SW480 (cell line): ENCODE data around the gene CNN2.

Experiments used
- DNase-seq: peaks from one replicate; pipeline ENCODE4 v3.0.0-alpha.2; 2016; ENCODE audit warnings: low spot score

The CNN2 gene

DNA sequence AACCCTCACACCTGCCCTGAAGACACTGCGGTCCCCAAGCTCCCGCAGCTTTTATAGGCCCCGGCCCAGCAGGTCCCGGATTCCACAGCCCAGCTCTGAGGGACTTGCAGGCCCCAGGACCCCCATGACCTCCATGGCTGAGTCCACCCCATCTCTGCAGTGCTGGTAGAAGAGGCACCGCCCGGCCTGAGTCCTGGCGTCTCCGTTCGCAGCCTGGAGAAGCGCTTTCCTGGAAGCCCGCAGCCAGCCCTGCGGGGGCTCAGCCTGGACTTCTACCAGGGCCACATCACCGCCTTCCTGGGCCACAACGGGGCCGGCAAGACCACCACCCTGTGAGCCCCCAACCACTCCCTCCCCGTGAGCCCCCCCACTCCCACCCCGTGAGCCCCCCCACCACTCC lies 22.7 kb downstream of the CNN2 start:
- no peak for DNase-seq

DNA sequence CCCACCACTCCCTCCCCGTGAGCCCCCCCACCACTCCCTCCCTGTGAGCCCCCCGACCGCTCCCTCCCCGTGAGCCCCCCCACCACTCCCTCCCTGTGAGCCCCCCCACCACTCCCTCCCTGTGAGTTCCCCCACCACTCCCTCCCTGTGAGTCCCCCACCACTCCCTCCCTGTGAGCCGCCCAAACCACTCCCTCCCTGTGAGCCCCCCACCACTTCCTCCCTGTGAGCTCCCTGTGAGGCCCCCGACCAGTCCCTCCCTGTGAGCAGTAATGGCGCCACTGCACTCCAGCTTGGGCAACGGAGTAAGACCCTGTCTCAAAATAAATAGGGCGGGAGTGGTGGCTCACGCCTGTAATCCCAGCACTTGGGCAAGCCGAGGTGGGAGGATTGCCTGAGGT lies 23.4 kb downstream of the CNN2 start:
- DNase-seq, result no peak

GRCh38 chr19:1050989-1051788 lies 24.8 kb downstream of the CNN2 start:
- no peak for DNase-seq

- no peak for DNase-seq
Observed at GRCh38 chr19:1051791-1052190, 25.4 kb downstream of the CNN2 start.

- no peak for DNase-seq
Observed at GRCh38 chr19:1052349-1052975, 26.1 kb downstream of the CNN2 start.

- no peak for DNase-seq
Observed at GRCh38 chr19:1053176-1054101, 27.0 kb downstream of the CNN2 start.

GRCh38 chr19:1054102-1055027 lies 28.0 kb downstream of the CNN2 start:
- no peak for DNase-seq

DNA sequence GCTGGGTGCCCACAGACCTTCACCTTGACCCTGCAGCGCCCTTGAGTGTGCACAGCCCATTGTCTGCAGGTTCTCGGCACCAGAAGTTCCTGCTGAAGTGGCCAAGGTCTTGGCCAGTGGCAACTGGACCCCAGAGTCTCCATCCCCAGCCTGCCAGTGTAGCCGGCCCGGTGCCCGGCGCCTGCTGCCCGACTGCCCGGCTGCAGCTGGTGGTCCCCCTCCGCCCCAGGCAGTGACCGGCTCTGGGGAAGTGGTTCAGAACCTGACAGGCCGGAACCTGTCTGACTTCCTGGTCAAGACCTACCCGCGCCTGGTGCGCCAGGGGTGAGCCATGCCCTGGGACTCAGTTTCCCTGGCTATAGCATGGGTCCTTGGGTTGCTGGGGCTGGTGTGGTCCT lies 28.6 kb downstream of the CNN2 start:
- DNase-seq, result no peak

DNA sequence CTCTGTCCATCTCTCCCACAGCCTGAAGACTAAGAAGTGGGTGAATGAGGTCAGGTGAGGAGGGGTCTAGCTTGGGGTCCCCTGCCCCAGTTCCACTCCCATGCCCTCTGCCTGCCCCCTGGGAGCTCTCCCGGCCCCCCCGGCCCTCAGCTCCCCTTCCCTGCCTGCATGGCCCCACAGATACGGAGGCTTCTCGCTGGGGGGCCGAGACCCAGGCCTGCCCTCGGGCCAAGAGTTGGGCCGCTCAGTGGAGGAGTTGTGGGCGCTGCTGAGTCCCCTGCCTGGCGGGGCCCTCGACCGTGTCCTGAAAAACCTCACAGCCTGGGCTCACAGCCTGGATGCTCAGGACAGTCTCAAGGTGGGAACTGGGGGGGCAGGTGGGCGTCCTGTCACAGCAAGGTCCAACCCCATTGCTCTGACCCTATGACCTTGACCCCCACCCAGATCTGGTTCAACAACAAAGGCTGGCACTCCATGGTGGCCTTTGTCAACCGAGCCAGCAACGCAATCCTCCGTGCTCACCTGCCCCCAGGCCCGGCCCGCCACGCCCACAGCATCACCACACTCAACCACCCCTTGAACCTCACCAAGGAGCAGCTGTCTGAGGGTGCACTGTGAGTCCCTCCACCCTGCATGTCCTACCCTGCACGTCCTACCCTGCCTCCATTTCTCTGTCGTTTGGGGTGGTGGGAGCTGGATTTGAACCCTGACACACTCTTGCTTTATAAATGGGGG lies 29.6 kb downstream of the CNN2 start:
- no peak for DNase-seq

- no peak for DNase-seq
Observed at GRCh38 chr19:1057176-1057855, 30.9 kb downstream of the CNN2 start.

- no peak for DNase-seq
Observed at GRCh38 chr19:1058112-1058511, 31.7 kb downstream of the CNN2 start.

GRCh38 chr19:1060689-1061088 lies 34.3 kb downstream of the CNN2 start:
- DNase-seq, result no peak

DNA sequence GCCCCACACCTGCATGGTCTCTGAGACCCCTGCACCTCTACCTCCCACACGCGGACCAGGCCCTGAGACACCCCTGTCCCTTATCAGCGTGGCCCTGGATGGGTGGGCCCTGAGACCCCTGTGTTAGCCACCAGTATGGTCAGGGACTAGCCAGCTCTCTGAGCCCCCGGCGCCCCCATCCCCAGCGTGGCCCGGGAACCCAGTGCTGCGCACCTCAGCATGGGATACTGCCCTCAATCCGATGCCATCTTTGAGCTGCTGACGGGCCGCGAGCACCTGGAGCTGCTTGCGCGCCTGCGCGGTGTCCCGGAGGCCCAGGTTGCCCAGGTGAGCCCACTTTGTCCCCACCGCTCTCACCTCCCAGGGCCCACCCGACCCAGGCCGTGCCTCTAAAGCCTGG lies 35.6 kb downstream of the CNN2 start:
- no peak for DNase-seq

DNA sequence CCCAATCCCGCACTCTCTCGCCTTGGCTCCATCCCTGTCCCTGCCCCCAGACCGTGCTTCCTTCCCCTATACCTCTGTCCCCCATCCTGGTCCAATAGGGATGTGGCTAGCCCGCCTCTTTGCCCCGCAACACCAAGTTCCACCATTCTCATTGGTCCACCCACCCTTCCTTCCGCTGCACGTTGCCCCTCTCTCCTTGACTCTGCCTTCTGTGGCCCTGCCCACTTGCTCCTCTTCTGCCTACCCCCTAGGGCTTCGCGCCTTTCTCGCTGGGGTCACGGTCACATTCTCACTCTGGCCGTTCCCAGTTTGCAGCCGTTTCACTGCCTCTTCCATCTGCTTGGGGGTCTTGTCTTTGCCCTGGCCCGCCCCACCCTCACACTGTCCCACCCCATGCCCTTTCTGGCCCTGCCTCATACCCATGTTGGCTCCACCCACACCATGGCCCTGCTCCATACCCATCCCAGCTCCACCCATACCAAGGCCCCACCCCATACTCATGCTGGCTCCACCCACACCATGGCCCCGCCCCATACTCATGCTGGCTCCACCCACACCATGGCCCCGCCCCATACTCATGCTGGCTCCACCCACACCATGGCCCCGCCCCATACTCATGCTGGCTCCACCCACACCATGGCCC lies 36.1 kb downstream of the CNN2 start:
- DNase-seq, result no peak

DNA sequence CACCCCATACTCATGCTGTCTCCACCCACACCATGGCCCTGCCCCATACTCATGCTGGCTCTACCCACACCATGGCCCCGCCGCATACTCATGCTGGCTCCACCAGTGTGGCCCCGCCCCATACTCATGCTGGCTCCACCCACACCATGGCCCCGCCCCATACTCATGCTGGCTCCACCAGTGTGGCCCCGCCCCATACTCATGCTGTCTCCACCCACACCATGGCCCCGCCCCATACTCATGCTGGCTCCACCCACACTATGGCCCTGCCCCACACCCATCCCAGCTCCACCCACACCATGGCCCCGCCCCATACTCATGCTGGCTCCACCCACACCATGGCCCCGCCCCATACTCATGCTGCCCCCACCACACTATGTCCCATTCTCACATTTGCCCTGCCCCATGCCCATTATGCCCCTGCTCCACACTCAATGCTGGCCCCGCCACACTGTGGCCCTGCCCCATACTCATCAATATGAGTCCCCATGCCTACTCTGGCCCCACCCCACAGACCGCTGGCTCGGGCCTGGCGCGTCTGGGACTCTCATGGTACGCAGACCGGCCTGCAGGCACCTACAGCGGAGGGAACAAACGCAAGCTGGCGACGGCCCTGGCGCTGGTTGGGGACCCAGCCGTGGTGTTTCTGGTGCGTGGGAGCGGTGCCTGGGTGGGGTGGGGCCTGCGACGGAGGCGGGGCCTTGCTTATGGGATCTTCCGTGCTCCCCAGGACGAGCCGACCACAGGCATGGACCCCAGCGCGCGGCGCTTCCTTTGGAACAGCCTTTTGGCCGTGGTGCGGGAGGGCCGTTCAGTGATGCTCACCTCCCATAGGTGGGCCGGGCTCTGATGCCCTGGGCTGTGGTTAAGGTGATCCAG lies 36.9 kb downstream of the CNN2 start:
- no peak for DNase-seq

- DNase-seq, result no peak
Observed at GRCh38 chr19:1063909-1064660, 37.7 kb downstream of the CNN2 start.

DNA sequence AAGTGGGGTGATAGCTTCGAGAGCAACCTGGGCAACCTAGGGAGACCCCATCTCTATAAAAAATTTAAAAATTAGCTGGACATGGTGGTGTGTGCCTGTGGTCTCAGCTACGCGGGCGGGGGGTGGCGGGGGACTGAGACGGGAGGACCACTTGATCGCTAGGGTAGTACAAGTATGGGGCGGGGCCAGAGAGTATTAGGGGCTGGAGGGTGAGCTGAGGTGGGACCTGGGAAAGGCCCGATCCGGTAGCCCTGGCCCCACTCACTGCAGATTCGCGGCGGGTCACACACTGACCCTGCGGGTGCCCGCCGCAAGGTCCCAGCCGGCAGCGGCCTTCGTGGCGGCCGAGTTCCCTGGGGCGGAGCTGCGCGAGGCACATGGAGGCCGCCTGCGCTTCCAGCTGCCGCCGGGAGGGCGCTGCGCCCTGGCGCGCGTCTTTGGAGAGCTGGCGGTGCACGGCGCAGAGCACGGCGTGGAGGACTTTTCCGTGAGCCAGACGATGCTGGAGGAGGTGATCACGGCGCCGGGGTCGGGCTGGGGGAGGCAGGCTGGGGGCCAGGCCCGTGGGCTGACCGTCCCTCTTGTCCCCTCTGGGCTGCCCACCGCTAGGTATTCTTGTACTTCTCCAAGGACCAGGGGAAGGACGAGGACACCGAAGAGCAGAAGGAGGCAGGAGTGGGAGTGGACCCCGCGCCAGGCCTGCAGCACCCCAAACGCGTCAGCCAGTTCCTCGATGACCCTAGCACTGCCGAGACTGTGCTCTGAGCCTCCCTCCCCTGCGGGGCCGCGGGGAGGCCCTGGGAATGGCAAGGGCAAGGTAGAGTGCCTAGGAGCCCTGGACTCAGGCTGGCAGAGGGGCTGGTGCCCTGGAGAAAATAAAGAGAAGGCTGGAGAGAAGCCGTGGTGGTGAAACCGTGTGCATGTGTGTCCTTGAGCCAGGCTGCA lies 38.5 kb downstream of the CNN2 start:
- DNase-seq, result peak; percentile 59
